OCI-LY3 (cell line): Measurements from ENCODE around the gene DIPK1A.

Experiments used
- CTCF ChIP-seq: fragments of 200-600, 300-600 bp; sonication (generic); IDR thresholded peaks from 2 replicates; pipeline ENCODE4 v1.5.1; 2014; ENCODE audit warnings: antibody characterized with exemption, low read length, low read depth
- EZH2phosphoT487 ChIP-seq: fragments of 200-600 bp; shearing (Covaris generic); IDR thresholded peaks from 2 replicates; pipeline ENCODE4 v1.6.1; 2018; ENCODE audit warnings: antibody characterized with exemption, mixed run types, low read depth

GRCh38 chr1:92949937-92950817, 11.1 kb downstream of the DIPK1A start:
- TF ChIP-seq CTCF (no peak), EZH2phosphoT487 (no peak)
